ENCODE results near the gene TKT. TPM values are rescaled to one million over a fixed set of nuclear protein-coding genes. Genes with fewer than 3 reads are reported as not detected.

Gene TKT
- total RNA-seq, 1 experiment from 2014 or later = 650 TPM

DNA sequence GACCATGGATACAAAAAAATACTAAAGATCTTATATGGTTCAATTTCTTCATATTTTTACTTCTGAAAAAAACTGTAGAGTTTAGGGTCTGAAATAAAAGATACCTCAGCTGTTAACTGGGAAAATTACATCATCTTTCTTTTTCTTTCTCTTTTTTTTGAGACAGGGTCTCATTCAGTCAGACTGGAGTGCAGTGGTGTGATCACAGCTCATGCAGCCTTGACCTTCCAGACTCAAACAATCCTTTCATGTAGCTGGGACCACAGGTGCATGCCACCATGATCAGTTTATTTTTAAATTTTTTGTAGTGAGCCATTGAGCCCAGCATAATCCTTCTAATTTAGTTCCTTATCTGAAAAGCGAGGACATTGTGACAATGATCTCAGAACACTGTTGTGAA, 39.6 kb upstream of the TKT start:
- Histone ChIP-seq H3K23ac (ENCODE audit: insufficient read length, low read depth, low read length) (no peak overlapping the region), H2BK5ac (ENCODE audit: insufficient read length, low read length) (no peak overlapping the region), H3K14ac (ENCODE audit: insufficient read depth, low read length) (no peak overlapping the region), H3K56ac (ENCODE audit: insufficient read length, low read depth, low read length) (no peak overlapping the region), H2BK120ac (ENCODE audit: low read depth, low read length, poor library complexity, severe bottlenecking) (no peak overlapping the region), H4K8ac (replicated peaks; ENCODE audit: insufficient read length, low read depth, low read length) (no peak overlapping the region), H3K4ac (ENCODE audit: low read depth, low read length) (no peak overlapping the region), H3K9ac (ENCODE audit: extremely low read depth, insufficient read length, low read length) (no peak overlapping the region), H2BK20ac (ENCODE audit: low read depth, low read length, poor library complexity, severe bottlenecking) (no peak overlapping the region), H3K23me2 (ENCODE audit: insufficient read length, low read depth, low read length, poor library complexity, severe bottlenecking) (no peaks in the 10 kb centered on the region), H3K4me1 (ENCODE audit: insufficient read depth, low read length) (0 out of 2 replicates have a peak, but pooled peaks cover 3% of the 10 kb centered on the region), H3K27me3 (ENCODE audit: insufficient read depth, low read length) (no peaks in the 10 kb centered on the region), H3K27ac (ENCODE audit: insufficient read length, low read depth, low read length) (no peak overlapping the region), H3K18ac (ENCODE audit: insufficient read length, low read depth, low read length) (no peak overlapping the region), H2BK12ac (ENCODE audit: insufficient read length, low read depth, low read length) (no peak overlapping the region), H2AK5ac (ENCODE audit: insufficient read length, low read length) (no peak overlapping the region), H2BK15ac (ENCODE audit: low read depth, low read length) (no peak overlapping the region), H4K5ac (ENCODE audit: insufficient read length, low read depth, low read length) (no peak overlapping the region), H3T11ph (ENCODE audit: low read length) (no peak overlapping the region), H3K4me2 (ENCODE audit: insufficient read depth, insufficient read length, low read length) (no peak overlapping the region), H3K79me2 (ENCODE audit: insufficient read depth, low read length) (no peaks in the 10 kb centered on the region), H2AFZ (ENCODE audit: low read length) (no peak overlapping the region), H4K91ac (ENCODE audit: insufficient read length, low read depth, low read length) (no peak overlapping the region), H4K20me1 (ENCODE audit: control insufficient read depth, insufficient read depth, insufficient read length) (no peaks in the 10 kb centered on the region), H3K79me1 (ENCODE audit: insufficient read depth, low read depth, low read length, poor library complexity, severe bottlenecking) (no peaks in the 10 kb centered on the region), H3K9me3 (ENCODE audit: control insufficient read depth, low read depth, low read length) (no peaks in the 10 kb centered on the region)
- H3K27me3 Mint-ChIP-seq (ENCODE audit: low read depth) = no peaks in the 10 kb centered on the region
- TF ChIP-seq, protein P1, sequence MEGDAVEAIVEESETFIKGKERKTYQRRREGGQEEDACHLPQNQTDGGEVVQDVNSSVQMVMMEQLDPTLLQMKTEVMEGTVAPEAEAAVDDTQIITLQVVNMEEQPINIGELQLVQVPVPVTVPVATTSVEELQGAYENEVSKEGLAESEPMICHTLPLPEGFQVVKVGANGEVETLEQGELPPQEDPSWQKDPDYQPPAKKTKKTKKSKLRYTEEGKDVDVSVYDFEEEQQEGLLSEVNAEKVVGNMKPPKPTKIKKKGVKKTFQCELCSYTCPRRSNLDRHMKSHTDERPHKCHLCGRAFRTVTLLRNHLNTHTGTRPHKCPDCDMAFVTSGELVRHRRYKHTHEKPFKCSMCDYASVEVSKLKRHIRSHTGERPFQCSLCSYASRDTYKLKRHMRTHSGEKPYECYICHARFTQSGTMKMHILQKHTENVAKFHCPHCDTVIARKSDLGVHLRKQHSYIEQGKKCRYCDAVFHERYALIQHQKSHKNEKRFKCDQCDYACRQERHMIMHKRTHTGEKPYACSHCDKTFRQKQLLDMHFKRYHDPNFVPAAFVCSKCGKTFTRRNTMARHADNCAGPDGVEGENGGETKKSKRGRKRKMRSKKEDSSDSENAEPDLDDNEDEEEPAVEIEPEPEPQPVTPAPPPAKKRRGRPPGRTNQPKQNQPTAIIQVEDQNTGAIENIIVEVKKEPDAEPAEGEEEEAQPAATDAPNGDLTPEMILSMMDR (conservative IDR thresholded peaks at IDR 0.05) = no peak
- no CpG with 5 or more reads among the region's 1 CpG for WGBS (ENCODE audit: extremely low coverage, insufficient read length, low lambda C conversion rate)
- H3K27ac Mint-ChIP-seq = peak overlapping the region in 1 of 3 experiments; percentile 82; a peak in 2 of 7 replicates
- H3K36me3 Mint-ChIP-seq (ENCODE audit: insufficient read depth in 1 of 3, low read depth in 3 of 3) = peaks cover 9 to 26% (median 19%) of the 10 kb centered on the region in 3 experiments; a peak in 5 of 7 replicates
- H3K4me3 Mint-ChIP-seq = no peak overlapping the region
- peaks cover 6 to 14% of the 10 kb centered on the region in 2 experiments for H3K4me1 Mint-ChIP-seq
- H3K9me3 Mint-ChIP-seq = no peaks in the 10 kb centered on the region
- DNase-seq = no peak
